HG02870 (cell line): ENCODE results near the gene VDAC1.

Source experiments
- ATAC-seq: cut with Tn5 transposase; IDR thresholded peaks from one replicate; pipeline ENCODE4 v1.9.1; 2021; ENCODE audit warnings: mild to moderate bottlenecking, moderate library complexity; ENCODE audit not compliant: unreplicated experiment

Gene VDAC1, protein sequence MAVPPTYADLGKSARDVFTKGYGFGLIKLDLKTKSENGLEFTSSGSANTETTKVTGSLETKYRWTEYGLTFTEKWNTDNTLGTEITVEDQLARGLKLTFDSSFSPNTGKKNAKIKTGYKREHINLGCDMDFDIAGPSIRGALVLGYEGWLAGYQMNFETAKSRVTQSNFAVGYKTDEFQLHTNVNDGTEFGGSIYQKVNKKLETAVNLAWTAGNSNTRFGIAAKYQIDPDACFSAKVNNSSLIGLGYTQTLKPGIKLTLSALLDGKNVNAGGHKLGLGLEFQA

DNA sequence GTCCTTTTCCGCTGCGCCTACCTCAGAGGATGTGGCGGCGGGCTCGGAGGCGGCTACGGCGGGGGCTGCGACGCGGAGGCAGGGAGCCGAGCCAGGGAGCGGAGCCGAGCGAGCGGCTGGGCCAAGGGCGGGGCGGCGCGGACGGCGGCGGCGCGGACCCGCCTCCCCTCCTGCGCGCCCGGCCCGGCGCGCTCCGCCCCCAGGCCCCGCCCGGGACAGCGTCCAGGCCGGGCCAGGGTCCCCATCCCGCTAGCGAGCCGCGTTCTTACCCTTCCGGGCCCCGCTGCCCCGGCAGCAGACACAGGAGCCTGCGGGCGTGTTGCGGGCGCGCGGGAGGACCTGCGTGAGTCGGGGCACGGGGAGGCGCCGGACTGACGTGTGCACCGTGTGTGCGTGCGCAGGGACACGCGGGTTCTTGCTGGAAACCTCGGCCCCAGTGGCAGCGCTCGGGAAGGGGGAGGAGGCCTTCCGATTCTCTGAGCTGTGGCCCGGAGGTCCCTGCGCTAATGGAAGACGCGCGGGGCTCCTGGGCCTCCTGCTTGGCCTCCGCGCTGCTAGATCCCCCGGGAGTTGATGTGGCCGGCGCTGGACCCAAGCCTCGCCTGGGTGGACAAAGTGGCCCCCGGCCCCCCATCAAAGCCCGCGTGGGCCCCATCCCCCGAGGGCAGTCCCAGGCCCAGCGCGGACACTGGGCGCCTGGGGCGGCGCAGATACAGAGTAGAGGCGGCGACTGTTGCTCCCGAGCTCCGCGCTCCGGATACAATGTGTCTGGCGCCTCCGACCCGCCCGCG lies at the start of gene VDAC1:
Gene VDAC1 (minus strand): TSS at position 350 of the 791 bp plus-strand sequence. CDS start 11,963 bp downstream, outside the sequence.
- ATAC-seq, result peak; percentile 62

DNA sequence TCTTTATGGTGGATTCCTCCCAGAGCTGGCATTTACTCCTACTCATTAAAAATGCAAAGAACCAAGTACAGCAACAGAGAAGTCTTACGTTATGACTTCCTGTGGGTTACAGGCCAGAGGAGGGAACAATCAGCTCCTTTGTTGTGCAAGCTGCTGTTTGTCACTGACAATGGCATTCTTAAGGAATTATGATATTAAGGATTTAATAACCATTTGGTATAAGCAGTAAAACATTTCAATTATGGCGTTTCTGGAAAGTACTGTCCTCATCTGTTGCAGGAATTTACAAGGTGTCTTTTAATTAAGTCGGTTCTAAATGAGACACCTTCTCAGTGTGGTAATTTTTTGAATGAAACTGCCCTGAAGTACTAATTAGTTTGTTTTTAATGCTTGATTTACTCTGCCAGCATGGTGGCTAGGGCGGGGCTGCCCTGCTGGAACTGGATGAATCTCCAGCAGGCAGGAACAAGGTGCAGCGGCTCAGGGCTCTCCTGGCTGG lies 49.1 kb upstream of the VDAC1 start:
- no peak for ATAC-seq

DNA sequence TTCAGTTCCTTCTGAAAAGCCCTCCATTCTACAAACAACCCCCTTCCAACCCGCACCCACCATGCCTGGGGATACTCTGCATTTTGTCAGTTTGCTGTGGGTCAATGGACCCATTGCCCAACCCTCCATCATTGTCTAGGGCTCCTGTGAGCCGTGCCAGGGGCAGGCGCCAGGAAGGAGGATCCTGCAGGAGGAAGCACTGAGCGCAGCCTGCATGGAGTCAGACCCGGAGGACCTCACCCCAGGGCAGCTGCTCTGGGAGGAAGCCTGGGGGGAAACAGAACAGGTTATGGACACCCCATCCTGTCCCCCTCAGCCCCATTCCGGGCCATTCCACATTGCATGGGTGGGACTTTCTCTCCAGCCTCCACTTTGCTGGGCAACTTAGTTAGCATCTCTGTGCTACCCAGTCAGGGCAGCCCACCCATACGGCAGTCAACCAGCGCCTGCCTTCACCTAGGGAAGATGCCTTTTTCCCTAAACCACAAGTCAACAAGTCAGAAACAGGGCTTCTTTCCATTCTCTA lies 48.6 kb upstream of the VDAC1 start:
- no peak for ATAC-seq

DNA sequence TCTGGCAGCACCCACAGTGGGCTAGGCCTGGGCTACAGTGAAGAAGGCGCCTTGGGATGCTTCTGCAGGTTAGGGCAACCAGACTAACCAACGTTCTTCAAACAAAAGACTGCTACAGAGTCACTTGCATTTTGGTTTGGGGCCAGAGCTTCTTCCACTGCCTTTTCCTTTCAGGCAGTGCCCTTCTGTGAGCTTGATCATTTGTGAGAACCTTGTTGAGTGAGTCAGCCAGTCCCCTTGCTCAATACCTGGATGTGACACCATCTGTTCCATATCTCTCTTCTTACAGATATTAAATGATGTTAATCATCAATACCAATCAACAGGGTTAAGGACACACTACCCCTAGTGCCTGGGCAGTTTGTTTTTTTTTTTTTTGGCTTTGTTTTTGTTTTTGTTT lies 46.5 kb upstream of the VDAC1 start:
- no peak for ATAC-seq

DNA sequence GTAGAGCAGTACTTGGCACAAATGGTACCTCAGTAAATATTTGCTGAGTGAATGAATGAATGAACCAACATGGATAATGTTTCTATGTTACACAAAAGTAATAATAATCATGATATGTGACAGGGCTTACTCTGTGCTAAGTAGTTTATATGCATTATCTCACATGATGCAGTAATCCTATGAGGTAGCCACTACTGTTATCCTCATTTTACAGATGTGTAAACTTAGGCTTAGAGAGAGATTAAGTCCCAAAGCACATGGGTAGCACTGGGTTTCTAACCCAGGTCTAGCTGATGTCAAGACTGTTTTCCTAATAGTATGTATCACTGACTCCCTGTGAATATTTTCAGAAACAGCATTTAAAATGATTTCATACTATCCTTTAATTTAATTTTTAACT lies 44.1 kb upstream of the VDAC1 start:
- no peak for ATAC-seq

DNA sequence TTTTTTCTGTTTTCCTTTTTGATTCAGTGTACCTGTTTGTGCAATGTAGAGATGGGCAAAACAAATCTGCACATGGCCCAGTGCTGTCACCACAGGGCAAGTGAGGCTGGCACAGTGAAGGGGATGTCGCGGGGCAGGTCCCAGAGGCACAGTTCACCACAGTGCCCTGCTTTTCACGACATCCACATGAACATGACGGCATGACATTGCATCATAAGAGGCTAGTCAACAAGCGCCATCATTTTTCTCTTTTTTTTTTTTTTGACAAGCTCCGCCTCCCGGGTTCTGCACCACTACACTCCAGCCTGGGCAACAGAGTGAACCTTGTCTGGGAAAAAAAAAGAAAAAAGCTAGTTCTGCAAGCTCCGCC lies 42.9 kb upstream of the VDAC1 start:
- no peak for ATAC-seq

DNA sequence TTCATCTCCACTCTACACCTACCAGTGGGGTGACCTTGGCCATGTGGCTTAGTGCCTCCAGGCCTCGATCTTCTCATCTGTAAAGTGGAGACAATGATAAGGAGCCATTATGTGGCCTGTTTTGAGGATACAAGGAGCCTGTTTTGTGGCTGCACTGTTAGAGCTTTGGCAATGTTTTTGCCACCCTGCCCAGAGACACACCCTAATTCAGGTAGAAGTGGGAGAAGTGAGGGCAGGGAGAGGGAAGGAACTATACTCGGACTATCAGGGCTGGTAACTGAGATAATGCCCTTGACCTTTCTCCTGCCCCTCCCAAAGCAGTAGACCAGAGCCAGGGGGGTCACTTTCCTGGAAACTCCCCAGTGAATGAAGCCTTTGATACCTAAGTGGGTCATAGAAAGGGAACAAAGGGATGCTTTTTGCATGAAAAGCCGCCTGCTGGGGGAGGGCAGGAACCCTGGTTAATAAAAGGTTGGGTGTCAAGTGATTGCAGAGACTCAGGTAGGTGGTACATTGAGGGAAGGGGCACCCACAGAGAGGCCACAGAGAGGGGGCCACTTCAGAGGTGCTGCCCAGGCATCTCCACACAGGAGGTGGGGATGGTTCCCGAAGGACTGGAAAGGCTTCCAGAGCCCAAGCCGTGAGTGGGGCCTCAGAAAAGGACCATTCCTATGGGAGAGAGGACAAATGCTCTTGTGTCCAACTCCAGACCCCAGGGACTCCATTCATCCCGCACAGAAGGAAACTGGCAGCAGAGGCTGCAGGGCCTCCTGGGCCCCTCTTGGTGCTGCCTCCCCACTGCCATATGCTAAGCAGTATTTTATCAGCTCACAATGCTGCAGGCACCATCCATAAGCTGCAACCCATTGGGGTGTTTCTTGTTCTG lies 42.3 kb upstream of the VDAC1 start:
- no peak for ATAC-seq

DNA sequence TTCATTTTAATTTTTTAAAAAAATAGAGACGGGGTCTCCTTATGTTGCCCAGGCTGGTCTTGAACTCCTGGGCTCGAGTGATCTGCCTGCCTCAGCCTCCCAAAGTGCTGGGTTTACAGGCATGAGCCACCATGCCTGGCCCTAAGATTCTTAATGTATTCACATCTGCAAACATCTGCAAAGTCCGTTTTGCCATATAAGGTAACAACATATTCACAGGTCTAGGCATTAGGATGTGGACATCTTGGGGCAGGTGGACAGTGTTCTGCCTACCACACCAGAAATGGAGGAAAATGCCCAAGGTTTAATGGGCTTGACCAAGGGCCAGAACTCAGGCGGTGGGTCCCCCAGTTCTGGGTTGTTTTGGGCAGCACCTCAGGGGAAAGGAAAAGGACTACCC lies 41.6 kb upstream of the VDAC1 start:
- no peak for ATAC-seq

DNA sequence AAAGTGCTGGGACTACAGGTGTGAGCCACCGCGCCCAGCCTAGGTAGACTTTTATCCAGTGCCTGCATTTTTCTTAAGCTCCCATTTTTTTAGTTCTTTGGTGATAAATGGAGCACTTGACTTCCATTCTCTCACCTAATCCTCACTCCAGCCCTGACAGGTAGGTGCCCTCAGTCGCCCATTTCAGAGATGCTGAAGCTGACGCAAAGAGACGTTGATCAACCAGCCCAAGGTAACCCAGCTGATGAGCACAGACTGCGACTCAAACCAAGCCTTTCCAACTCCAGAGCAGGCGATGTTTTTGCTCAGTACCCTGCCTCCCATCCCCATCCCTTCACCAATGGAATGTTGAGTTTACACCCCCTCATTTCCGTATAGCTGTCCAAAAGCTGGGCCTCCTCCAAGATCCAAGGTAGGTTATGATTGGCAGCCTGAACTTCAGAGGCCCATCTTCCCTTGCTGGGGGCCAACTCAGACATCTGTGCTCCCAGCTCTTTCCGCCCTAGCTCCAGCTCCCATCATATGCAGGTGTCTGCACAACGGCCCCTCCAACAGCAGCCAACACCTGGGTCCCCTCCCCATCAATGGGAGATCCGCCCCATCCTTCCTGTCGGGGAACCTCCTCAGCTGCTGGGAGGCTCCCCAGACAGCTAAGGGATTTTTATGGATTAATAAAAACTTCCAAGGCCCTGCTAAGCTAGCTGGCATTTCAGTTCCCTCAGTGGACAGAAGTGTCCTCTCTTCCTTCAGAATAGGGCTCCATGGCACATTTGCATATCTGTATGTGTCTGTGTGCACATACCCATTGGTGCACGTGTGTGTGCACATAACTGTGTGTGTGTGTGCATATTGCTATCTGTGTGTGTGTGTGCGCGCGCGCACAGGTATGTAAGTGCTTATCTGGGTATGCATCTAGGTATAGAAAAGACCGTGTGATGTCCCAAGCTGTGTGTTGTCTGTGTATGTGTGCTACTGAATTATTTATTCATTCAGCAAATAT lies 39.3 kb upstream of the VDAC1 start:
- ATAC-seq, result no peak

DNA sequence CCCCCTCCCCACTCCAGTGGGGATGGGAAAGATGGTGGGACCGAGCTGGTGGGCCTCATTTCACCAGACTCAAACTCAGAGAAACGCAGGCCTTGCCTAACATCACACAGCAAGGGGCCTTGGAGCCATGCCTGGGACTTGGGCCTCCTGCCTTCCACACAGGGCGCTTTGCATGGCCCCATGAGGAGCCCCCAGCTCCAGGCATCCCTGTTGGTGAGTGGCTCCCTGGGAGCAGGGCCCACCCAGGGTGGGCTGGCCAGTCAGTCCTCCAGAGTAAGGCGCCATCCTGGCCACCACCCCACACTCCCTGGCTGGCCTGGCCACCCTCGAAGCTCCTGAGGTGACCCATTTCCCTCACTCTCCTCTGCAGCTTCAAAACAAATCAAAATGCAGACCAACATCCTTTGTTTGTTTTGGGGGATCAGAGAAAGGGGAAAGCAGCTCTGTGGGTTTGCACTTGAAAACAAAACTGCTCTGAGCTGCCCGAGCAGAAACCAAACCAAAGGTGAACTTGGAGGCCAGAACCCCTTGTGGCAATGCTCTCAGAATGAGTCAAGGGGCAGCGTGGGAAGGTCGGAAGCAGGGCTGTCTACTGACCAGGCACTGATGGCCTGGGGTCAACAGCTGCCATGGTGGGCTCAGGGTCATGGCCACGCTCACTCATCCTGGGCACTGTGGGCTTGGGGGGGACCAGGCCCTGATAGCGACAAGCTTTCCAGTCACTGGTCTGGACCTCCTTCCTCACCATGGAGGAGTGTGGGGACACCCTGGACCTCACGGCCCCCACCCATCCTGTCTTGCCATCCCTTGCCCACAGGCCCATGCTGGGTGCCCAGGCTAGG lies 37.0 kb upstream of the VDAC1 start:
- ATAC-seq, result peak; percentile 80

DNA sequence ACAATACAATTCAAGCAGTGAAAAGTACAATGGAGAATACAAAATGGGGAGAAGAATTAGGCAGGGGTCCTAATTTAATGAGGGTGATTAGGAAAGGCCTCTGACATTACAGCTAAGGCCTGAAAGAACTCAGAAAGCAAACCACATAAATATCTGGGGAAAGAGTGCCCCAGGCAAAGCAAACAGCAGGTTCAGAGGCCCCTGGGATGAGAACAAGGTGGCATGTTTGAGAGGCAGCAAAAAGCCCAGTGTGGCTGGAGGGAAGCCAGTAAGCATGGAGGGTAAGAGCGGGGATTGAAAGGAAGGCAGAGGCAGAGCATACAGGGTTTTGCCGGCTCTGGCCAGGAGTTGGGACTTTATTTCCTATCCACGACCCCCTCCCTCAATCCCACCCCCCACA lies 33.4 kb upstream of the VDAC1 start:
- ATAC-seq, result no peak

DNA sequence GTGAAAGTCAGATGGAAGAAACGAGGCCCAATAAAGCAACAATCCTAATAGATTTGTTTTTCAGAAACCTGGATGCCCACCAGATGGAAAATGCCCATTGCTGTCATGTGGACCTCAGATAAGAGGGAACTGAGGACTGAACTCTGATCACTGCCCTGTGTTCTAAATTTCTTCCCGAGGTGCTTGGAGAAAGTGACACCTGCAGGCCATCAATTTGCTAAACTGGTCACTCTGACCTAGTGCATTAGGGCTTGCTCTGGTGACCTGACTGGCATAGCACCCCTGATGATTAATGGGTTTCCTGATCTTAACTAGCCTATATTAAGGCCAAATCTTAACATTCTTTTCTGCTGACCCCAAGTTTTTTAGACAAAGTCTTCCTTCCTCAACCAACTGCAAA lies 32.4 kb upstream of the VDAC1 start:
- no peak for ATAC-seq

DNA sequence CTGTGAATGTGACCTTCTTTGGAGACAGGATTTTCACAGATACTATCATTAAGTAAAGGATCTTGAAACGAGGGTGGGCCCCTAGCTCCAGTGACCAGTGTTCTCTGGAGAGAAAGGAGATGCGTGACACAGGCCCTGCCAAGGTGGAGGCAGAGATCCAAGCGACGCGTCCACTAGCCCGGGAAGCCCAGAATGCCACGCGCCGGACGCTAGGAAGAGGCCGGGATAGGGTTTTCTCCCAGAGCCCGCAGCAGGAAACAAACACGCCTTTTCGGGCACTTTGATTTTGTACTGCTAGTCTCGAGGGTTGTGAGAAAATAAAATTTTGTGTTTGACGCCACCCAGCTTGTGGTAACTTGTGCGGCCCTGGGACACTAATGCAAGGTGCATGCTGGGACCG lies 29.6 kb upstream of the VDAC1 start:
- ATAC-seq, result no peak

DNA sequence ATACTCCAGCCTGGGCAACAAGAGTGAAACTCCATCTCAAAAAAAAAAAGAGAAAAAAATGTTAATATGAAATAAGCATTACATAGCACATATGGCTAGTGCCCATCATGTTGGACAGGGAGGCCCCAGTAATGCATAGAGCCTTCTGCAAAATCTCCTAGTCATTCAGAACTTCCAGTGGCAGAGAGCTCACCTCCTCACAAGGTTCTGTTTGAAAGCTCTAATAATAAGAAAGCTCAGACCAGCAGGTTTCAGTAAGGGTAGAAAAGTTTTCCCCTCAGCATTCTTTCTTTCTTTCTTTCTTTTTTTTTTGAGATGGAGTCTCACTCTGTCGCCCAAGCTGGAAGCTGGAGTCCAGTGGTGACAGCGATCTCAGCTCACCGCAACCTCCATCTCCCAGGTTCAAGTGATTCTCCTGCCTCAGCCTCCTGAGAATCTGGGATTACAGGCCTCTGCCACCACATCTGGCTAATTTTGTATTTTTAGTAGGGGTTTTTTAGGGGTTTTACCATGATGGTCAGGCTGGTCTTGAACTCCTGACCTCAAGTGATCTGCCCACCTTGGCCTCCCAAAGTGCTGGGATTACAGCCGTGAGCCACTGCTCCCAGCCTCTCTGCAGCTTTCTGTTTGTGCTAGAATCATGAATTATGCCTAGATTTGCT lies 25.7 kb upstream of the VDAC1 start:
- ATAC-seq, result peak; percentile 46

DNA sequence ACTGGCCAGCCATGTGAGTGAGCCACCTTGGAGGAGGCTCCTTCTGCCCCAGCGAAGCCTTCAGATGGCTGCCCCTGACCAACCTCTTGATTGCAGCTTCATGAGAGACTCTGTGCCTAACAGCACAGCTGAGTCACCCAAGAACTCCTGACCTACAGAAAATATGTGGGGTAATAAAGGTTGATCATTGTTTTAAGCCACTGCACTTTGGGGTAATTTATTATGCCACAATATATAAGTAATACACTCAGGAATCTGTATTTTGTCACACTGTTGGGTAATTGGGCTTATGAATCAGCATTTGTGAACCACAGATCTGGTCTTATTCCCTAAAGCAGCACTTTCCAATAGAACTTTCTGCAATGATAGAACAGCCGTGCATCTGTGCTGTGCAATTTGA lies 24.4 kb upstream of the VDAC1 start:
- ATAC-seq, result no peak

DNA sequence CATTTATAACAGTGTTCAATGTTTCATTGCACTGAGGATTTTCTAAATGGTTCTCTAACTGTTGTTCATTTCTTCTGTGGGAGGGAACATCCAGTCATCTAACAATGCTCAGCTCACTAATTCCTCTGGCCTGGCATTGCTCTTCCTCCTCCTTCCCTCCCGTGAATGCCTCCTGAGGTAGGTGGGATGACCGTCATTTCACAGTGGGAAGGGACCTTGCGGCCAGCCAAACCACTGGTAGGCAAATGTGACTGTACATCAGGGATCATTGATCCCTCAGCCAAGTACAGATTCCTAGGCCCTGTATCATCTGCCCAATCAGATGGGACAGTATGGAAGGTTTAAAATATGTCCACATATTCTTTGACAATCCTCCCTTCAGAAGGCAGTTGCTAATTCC lies 23.7 kb upstream of the VDAC1 start:
- ATAC-seq, result no peak

DNA sequence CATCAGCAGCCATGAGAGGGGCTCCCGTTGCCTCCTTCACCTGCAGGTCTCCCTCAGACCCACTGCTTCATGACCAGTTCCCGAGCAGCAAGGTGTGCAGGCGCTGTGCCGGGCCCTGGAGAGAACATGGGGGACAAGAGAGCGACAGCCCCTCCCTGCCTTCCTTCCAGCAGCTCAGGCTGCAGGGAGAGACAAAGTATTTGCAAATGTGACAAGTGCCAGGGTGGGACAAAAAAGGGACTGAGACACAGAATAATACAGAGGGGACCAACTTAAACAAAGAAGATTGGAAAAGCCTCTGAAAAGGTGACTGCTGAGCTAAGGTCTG lies 22.5 kb upstream of the VDAC1 start:
- ATAC-seq, result no peak

DNA sequence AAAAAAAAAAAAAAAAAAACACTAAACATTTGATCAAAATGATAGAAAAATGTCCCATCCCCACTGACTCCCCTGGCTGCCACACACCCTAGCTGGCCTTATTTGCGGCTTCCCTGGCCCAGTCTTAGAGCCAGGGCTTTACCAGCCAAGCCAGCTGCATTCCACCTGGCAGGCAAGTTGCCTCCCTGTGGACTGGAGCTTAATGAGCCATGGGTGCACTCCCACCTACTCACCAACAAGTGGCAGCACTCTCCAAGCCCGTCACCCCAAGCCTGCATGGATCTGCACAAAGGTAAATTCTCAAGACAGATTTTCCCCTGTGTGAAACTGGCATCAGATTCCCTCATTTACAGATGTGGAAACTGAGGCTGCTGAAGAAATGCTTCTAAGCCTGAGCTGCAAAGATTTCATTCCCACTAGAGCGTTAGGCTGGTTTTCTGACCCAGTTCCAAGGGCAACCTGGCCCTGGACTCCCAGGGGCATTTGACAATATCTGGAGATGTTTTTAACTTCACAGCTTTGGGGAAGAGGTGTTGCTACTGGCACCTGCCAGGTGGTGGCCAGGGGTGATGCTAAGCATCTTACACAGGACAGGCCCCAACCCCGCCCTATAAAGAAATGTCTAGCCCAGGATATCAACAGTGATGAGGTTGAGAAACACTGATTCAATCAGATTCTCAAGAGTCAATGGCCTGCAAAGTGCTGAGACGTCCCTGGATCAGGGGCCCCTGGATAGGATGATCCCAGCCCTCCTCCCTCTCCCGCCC lies 21.9 kb upstream of the VDAC1 start:
- peak; percentile 77 for ATAC-seq
